ENCODE results near the gene EEF1A2.

- TF ChIP-seq CTCF (IDR thresholded peaks at IDR 0.05) (no peak), POLR2A (IDR thresholded peaks at IDR 0.05) (no peak)
Measured at GRCh38 chr20:63508072-63508768, 9.3 kb upstream of the EEF1A2 start.

Measured in tibial nerve (tissue), 3 donors.